ENCODE data around the gene EGR4.

Gene EGR4

DNA sequence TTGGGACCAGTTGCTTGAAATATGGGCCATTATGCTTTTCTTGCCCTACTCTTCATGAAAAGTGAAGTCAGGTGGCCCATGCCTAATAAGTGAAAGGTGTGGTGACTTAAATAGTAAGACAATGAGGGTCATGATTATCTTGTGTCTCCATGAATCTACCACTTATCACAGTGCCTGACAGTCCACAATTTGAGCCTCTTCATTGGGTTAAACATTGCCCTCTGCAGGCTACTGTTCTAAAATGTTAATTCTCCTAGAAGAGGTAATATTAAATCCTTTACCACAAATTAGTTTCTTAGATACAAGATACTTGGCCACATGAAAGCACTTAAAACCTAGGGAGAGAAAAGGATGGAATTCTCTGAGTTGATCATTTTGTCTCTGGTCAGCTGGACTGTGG, 4.0 kb downstream of the EGR4 start:
- no peak for DNase-seq

DNA sequence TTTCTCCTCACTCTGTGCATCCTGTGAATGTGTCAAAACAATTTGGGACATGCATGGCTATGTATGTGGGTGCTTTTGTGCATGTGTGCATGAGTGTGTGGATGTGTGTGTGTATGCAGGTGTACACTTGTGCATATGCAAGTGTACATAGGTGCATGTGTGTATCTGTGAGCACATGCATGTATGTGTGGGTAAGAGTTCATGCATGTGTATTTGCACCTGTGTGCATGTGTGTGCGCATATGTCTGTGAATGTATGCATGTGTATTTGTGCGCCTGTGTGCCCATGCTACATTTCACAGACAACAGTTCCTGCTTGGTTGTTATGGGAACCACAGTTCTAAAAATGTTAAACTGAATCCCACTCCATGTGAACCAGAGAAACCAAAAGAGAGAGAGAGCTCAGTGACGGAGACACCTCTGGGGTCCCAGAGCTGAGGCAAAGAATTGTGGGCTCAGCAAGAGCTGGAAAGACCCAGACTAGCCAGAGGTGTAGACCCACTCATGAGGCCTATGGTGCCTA, 7.2 kb downstream of the EGR4 start:
- DNase-seq = no peak

DNA sequence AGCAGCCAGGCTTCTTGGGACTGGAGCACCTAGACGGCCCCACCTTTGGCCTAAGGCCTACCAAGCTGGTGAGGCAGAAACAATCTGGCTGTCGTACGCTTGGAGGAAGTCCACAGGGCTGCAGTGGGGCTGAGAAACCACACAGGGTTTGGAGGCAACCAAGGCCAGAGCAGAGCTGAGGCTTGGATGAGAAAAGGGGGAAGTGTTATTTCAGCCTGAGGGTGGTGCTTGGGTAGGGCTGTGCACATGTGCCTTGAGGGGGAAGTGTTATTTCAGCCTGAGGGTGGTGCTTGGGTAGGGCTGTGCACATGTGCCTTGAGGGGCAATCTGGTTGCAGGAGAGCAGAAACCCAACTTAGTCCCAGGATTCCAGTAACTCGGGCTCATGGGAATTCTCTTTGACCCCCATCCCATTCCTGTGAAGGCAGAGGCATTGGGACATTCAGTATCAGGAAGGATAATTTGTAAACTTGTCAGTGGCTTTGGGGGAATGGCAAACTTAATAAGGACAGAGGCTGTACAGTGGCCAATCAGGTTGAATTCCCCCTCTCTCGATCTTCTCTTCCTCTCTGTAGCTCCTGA, 8.1 kb downstream of the EGR4 start:
- DNase-seq = no peak

DNA sequence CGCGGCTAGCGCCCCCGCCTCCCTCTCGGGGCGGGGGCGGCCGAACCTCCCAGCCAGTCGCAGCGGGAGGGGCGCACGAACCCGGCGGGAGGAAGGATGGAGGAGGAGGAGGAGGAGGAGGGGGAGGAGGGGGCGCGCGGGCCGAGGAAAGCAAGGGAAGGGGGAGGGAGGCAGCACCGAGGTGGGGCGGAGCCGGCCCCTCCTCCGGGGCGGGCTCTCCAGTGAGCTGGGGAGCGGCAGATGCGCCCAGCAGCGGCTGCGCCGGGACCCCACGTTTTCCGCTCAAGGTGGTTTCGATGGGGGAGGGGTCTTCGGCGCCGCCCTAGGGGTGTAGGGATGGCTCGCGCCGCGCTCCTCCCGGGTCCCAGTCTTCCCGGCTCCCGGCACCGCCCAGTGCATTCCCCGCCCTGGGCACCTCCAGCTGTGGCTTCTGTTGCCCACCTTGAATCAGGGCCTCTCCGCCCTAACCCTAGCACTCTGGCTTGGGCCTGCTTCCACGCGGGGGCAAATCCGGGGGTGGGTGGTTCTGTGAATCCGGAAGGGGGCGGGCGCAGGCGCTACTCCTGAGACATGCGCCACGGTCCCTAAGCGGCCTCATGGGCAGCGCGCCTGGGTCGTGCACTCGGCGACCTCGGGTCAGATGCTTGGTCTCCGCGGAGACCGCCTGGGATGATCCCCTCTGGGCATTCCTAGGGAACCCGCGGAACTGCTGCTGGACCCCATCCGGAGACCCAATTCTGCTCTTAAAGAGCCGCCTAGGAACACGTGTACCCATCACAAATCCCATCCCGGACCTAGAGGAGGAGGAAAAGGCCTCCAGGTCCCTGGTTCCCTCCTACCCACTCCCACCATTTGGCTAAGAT, 8.8 kb downstream of the EGR4 start, which contains the start of gene FBXO41:
FBXO41 (minus strand) TSS at position 183 of the 863 bp plus-strand sequence. CDS start 14,848 bp downstream, outside the sequence.
- peak; percentile 10 for DNase-seq

DNA sequence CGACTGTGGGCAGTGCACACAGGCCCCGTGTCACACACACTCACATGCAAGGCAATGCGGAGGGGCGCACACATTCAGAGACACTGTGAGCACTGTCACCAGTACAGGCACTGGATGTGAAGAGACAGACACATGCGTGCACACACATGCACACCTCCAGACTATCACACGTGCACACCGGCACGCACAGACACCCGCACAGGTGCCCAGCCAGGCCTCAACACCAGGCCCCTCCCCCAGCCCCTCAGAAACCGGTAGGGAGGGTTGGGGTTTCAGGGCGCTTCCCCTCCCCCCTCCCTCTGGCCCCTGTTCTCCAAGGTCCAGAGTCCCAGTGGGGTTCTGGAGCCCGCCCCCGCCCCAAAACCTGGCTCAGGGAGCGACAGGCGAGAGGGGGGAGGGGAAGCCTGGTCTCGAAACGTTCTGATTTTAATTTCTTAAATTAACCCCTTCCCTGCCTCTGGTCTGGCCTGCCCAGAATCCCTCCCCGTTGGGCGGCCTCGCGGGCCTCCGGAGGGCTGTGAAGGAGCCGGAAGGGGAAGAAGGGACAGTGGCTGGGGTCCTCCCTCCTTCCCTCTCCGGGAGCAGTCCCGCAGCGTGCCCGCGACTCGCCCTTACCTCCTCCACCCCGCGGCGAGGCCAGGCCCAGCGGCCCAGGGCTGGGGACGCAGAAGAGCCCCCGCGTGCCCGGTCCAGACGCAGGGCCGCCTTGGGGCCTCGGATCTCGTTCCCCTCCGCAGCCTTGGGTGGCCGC, 9.6 kb downstream of the EGR4 start:
- no peak for DNase-seq

DNA sequence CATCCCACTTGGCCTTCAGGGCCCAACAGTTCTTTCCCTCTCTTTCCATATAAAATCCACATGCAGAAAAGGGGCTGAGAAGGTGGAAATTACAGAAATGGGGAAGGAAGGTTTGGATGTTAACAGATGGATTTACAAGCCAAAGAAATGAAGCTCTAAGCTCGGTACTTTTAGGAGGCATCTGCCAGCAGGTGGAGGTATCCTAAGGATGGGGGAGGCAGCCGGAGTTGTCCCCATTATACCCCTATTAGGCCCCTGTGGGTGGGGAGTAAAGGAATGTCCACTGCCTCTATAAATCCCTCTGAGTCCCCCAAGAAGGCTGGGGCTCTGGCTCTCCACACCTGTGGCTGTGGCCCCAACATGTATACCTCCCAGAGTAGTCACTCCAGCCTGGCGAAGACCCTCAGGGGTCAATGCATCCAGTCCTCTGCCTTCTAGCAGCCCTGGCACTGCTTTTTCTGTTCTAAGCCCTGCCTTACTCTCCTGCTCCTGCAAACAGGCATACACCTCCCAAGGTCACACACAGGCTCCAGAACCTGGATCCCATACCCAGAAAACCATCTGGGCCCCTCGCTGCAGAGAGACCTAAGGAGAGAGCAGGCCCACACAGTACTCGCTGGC, 10.3 kb downstream of the EGR4 start:
- no peak for DNase-seq

DNA sequence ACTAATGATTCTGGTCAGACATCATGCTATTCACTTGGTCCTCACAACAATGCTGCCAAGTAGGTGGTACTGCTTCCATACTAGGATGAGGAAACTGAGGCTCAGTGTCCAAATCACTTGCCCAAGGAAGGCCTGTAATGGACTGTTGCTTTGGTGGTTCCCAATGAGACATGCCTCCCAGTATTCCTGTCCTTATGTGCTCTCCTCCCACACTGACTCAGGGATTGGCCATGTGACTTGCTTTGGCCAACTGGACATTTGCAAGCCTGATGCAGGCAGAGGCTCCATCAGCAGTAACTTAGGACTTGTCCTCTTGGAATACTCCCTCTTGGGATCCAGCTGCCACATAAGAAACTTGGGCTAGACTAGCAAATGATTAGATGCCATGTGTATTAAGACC, 12.1 kb downstream of the EGR4 start:
- no peak for DNase-seq

DNA sequence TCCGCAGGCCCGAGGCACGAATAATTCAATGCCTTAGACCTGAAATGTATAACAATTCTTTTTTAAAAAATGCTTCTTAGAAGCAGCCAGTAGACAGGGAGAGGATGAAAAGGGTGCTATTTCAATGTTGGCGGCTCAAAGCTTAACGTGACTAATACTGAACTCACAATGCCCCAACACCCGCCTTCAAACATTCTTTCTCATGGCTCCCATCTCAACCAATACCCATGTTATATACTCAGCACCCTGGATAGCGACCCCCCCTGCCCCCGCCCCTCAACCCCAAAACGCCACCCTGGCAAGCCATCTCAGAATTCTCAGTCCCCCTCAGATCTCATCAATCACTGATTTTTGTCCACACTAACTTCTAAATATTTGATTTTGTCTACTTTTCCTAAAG, 13.5 kb downstream of the EGR4 start:
- no peak for DNase-seq

DNA sequence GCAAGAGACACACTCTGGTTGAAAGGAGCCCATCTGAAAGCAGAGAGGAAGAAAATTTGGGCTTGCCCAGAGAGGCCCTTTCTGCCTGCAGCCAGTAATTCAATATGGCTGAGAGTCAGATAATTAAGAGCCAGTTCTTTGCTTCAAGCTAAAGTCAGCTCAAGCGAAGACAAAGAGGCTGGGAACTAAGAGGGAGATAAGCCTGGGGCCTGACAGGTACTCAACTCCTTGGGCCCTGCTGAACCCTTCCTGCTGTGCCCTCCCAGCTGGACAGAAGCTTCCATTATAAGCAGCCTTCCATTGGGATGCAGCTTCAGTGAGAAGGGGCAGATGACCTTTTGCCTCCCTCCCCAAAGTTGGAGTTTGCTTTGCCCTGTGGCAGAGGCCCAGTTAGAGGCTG, 21.1 kb downstream of the EGR4 start:
- DNase-seq = no peak

DNA sequence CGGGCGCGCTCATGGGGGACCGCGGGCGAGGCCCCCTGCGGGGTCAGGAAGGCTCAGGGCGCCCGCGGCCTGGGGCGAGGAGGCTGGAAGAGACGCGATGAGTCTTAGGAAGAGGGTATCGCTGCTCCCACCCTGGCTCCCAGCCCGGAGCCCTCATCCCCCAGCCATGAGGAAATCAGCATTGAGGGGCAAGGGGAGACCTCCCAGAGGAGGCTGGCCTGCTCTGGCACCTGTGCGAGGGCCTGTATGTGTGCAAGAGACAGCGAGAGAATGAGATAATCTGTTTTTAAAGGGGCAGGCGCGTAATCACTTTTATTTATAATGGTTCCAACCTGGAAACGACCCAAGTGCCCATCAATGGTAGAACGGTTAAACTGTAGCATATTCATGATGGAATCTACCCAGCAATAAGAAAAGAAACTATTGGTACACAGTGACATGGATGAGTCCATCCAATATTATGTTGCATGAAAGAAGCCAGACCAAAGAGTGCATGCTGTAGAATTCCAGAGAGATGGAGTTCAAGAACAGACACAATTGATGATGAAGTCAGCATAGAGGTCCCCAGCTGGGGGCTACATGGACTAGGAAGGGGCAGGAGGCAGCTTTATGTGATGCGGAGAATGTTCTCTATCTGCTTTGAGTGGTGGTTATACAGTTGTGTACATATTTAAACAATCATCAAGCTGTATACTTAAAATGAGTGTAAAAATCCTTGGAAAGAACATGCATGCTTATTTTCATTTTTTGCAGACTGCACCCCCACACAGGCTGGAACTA, 23.5 kb downstream of the EGR4 start:
- DNase-seq = no peak

DNA sequence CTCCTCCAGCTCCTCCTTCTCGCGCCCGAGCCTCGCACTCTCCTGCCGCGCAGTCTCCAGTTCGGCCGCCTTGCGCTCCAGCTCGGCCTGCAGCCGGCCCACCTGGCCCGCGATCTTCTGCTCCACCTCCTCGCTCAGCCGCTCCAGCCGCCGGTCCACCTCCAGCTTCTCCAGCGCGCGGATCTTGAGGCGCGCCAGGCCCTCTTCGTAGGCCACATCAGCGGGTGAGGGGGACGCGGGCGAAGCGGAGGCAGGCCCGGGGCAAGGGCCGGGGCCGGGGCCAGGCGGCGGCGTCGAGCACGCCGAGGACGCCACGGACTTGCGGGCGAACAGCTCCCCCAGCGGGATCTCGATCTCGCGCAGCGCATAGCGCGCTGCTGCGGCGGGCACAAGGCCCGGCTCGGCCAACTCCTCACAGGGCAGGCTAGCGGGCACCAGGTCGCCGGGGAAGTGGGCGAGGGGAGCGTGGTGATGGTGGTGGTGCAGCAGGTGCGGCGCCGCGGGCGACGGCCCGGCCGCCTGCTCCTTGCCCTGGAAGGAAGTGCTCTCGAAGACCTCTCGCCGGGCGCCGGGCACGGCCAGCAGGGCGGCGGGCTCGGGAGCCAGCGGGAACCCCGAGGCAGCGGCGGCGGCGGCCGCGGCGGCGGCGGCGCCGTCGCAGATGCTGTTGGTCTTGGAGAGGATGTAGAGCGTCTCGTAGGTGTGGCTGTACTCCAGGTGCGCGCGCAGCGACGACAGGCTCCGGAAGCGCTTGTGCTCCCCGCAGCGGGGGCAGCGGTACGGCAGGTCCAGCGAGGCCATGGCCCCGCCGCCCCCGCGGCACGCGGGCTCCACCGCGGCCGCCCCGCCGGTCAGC, 24.3 kb downstream of the EGR4 start:
- no peak for DNase-seq

DNA sequence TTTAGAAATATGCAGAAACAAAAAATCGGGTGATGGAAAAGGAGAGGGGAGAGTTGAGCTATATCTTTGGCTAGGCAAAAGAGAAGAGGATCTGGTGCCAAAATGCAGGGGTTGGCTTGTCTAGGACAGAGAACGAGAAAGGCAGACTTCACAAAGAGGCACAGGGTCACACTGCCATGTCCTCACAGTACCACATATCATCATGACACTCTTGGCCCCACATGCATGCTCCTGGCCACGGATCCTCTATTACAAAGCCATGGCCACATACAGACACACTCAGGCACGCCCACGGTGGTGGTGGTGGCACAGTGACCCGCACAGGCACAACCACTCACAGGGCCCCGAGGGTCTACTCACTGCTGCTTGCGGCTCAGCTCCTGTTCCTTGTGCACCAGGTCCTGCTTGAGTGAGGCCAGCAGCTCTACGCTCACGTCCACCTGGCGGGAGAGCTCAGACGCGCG, 24.9 kb downstream of the EGR4 start:
- no peak for DNase-seq

DNA sequence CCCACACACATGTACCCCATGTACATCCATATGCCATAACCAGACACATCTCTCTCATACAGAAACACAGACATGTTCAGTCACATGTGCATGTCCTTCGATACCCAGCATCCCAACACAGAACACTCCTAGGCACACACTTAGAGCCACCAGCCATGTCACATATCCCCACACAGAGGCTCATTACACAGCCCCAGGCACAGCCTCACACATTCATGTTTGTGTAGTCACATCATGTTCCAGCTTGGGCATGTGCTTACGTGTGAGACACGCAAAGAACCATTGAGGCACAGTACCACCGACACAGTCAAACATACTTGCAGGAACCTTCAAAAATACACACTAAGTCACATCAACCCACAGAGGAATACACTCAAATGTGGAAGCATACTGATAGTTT, 26.3 kb downstream of the EGR4 start:
- DNase-seq = no peak

DNA sequence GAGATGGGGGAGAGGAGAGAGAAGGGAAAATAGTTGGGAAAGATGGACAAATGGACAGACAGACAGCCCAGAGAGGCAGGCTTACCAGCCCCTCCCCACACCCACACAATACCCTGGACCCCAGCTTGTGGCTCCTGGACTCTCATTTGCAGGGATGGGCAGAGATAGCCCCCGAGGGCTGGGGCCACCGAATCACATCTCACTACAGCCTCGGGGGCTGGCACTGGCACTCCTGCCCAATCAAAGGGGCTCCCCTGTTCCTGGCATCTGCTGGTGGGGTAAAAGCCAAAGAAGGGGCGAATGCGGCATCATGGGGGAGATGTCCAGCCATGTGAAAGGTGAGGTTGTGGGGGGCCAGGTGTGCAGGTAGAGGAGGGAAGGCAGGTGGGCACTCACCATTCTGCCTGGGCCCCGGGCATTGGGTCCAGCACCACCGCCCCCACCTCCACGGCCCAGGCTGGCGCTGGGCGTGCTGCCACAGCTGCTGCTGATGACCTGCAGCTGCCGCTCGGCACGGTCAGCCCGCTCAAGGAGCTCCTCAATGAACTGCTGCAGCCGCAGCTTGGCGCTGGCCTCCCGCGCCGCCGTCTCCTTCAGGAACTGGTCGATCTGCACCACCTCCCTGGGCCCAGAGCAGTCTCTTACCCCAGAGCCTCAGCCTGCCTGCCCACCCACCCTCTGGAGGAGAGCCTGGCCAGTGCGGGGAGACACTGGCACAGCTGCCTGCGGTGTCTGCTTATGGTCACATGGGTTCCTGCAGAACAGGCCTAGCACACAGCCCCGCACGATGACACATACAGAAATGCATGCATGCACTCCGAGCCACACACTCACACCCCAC, 27.1 kb downstream of the EGR4 start:
- no peak for DNase-seq

DNA sequence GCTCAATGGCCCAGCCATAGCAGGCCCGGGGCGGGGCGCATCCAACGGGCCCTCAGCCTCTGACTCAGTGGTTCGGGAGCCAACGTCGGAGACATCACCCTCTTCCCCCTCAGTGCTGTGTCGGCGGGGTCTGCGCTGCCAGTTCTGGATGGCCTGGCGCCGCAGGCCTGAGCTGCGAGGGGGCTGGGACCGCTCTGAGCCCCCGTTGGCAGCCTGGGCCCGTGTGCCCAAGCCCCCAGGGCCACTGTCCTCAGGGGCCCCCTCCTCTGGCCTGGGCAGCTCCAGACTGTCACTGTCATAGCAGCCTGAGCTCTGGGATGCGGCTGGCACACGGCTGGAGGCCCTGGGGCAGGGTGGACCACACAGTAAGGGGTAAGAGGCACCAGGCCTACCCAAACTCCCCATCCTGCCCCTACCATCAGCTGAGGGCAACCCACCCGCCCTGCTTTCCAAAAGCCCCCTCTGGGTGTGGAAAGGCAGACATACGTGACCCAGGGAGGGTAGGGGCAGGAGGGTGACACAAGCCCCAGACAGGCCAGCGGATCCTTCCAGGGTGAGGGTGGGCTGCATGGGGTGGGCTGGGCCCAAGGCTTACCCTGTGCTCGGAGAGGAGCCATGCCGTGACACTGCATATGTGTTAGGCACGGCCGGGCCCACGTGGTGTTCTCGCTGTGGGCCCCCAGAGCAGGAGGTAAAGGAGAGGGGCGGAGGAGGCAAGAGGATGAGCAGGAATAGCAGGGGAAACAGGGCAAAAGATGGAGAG, 27.9 kb downstream of the EGR4 start:
- DNase-seq = no peak

DNA sequence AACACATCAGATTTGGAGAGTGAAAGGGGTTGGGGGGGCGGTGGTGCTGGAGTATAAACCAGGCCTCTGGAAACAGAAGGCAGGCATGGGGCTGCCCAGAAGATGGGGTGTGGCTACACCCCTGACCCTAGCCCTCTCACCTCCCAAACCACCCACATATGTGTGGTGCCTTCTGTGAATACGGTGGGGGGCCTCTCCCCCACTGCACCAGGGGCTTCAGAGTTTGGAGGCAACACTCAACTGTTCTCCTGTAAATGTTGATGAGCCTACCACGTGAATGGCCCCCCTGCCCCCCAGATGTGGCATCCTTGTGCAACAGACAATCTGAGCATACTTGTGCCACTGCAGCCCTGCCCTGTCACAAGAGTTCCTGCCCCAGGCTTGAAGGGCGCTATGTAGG, 28.6 kb downstream of the EGR4 start:
- no peak for DNase-seq

DNA sequence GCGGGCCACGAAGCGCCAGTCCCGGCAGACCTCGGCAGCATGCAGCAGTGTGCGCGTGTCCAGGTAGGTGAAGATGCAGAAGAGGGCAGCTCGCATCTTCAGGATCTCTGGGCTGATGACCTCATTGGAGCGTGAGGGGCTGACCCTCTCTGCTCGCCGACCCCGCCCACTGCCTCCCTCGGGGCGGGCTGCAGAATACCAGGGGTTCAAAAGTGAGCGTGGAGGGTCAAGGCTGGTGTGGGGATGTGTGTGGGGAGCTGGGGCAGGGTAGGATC, 29.1 kb downstream of the EGR4 start:
- DNase-seq = no peak

DNA sequence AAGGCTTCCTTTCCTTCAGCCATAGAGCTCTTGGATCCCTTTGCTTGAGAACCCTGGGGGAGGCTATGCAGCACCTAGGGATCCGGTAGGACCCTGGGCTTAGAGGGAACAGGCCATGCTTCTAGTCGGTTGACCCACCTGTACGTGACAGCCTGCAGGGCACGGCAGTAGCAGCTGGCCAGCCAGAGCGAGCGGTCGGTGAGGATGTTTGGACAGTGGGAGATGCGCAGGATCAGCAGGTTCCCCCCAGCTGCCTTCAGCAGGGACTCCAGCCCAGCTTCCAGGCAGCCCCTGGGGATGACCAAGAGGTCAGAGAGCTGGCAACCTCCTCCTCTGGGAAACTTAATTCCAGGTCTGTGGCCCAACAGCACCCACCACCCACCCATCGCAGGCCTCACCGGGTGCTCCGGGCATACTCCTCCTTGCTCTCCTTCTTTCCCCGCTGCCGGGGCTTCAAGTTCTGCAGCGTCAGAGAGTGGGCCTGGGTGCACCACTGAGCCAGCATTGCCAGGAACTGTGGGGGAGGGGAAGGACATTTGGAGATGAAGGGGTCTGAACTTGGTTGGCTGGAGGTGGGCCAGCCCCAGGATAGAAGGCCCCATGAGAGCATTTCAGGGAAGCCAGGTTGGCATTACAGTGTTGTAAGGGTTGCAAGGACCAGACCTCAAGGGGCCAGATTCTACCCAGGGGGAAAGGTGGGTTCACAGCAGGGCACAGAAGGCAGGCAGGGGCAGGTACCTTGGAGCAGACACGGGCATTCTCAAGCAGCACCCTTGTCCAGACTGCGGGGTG, 29.6 kb downstream of the EGR4 start:
- no peak for DNase-seq
